DMS153 treated with DMSO at 0.1 percent for 48 hours (cell line): ENCODE results near the gene IRF4.

ENCODE experiments used
- DNase-seq: peaks from one replicate; lab custom pipeline; 2025; ENCODE audit not compliant: unreplicated experiment; lab: John Stamatoyannopoulos, UW

Gene IRF4

DNA sequence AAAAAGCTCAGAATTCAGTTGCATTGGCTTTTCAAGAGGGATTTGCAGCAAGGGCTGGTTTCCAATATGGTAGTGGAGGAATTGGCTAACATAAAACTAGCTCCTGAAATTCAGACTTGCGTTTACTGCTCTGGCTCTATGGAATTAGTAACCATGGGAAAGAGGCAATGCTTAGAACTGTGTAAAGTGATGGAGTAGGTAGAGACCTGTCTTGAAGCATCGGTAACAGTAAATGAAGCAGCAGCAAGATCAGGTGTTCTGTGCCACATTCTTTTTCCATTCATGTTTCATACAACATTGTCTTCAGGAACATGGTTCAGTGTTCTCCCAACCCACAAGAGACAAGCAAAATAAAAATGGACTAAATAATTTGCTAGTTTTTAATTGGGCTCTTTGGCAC, 6.5 kb downstream of the IRF4 start:
- DNase-seq = no peak

DNA sequence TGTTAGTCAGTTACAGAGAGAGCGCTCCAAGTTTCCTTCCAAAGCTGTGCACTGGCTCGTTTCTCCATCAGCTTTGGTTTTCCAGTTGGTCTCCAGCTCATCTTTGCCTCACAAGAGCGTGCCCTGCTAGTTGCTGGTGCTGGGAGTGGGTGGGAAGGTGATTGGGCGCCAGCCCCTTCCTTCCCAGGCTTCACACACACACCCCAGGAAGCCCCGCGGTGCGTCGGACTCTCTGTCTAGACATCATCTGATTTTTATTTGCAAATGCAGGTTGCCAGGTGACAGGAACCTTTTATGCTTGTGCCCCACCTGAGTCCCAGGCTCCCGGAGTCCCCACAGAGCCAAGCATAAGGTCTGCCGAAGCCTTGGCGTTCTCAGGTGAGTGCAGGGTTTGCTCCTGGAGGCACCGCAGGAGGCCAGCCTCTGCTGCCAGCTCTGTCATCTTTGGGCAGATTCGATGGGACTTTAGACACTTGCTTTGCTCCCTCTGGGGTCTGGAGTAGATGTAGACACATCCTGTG, 7.1 kb downstream of the IRF4 start:
- no peak for DNase-seq

DNA sequence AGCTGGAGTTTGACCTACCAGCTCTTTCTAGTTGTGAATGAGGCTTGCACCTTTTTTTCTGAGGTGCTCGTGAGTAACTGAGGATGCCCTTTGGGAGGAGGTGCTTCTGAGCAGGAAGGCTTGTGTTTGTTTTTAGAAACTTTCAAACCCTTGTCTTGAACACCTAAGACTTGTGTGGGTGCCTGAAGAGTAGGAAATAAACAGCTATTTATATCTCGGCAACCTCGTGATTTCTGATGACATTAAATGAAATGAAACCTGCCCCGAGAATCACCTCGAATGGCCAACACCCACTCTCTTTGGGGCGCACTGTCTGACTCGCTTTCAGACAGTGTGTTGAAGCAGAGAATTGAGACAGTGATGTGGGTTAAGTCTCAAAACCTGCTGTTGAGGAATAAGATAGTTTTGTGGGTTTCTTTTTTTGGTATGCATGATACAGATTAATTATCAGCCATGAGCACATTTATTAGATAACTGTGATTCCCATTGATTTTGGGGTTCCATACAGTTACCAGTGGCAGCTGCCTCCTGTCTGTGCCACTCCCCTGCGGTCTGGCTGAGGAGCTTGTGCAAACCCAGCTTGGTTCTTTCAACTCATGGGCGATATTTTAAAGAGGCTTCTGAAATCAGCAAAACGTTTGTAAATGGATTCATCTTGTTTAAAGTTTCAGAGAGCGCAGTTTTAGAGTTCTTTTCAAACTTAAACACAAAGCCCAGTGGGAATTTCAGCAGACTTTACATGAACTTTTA, 8.4 kb downstream of the IRF4 start:
- no peak for DNase-seq

DNA sequence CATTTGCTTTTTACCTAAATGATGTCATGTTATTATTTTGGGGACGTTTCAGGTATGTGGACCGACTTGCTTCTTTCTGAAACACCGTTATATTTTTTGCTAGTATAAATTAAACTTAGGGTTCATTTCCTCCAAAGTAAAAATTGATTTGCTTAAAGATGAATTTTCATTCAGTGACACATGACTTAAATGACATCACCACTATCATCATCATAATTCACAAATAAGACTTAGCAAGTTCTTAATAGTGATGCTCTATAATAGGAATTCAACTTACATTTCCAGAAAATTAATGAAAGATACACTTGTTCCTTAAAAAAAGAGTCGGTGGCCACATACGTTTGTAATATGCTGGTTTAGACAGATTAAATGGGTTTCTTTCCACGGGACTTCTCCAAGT, 9.3 kb downstream of the IRF4 start:
- no peak for DNase-seq

DNA sequence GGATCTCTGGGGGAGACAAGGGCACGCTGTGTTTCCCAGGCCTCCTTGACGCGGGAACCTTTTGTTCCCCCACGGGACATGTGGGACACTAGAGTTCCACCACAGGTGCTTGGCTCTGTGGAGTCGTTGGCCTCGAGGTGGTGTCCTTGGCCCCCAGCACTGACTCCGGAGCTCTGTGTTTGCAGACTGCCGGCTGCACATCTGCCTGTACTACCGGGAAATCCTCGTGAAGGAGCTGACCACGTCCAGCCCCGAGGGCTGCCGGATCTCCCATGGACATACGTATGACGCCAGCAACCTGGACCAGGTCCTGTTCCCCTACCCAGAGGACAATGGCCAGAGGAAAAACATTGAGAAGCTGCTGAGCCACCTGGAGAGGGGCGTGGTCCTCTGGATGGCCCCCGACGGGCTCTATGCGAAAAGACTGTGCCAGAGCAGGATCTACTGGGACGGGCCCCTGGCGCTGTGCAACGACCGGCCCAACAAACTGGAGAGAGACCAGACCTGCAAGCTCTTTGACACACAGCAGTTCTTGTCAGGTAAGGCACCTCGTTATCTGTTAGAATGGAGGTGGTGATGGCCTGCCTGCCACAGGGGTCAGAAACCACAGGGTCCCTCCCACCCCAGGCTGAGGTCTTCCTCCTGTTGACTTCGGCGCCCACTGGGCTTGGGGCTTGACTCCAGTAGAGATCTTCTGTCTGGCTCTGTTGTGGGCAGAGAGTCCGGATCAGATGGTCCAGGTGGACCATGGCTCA, 9.9 kb downstream of the IRF4 start:
- DNase-seq = no peak

DNA sequence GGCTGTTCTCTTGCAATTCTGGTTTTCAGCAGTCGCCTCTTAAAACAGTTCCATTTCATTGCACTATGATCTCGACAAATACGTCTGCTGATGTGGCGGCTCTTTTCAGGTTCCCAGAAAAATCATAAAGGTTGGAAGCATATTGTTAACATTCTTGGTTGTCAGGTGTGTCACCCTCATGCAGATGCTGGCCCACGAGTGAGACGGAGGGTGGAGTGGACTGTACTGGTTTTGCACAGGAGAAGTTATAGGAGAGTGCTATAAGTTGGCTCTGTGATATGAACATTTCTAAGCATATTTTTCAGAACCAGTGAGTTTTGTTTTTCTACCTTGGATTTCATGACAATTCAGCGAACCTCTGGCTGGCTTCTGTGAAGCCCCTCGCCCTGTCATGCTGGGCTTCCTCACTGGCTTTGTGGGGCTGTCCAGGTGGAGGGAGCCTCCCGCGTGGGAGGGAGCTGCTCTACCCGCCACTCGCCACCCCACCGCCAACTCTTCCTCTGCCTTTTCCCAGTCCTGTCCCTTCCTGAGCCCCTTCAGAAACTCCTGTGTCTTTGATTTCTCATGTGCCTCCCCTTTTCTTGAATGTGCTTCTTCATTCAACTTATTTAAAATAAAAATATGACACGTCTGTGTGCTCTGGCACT, 10.6 kb downstream of the IRF4 start:
- DNase-seq = no peak

DNA sequence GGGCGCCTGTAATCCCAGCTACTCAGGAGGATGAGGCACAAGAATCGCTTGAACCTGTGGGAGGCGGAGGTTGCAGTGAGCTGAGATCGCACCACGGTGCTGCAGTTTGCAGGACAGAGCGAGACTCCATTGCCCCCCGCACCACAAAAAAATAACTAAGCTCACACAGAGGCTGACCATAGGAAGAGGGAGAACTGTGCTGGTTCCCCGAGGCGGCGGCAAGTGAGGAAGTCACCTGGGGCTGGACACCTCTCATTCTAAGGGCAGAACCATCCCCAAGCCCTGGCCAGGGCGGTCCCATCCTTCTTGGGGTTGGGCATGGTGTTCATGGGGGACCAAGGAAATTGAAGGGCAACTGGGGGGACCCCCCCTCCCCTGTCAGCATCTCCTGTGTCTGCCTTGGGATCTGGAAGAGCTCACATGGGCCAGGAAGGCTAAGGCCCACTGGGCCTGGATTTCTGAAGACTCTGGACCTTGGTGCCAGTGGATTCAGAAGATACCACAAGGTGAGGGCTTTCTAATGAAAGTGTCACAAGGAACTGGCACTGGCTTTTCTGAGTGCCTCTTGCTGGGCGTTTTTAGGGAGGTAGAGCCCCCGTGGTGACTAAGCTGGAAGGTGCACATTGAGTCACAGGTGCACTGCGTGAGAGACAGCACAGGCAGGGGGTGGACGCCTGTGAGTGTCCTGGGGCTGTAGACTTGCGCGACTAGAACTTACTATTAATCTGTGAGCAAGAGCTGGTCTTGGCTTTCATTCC, 11.5 kb downstream of the IRF4 start:
- no peak for DNase-seq

DNA sequence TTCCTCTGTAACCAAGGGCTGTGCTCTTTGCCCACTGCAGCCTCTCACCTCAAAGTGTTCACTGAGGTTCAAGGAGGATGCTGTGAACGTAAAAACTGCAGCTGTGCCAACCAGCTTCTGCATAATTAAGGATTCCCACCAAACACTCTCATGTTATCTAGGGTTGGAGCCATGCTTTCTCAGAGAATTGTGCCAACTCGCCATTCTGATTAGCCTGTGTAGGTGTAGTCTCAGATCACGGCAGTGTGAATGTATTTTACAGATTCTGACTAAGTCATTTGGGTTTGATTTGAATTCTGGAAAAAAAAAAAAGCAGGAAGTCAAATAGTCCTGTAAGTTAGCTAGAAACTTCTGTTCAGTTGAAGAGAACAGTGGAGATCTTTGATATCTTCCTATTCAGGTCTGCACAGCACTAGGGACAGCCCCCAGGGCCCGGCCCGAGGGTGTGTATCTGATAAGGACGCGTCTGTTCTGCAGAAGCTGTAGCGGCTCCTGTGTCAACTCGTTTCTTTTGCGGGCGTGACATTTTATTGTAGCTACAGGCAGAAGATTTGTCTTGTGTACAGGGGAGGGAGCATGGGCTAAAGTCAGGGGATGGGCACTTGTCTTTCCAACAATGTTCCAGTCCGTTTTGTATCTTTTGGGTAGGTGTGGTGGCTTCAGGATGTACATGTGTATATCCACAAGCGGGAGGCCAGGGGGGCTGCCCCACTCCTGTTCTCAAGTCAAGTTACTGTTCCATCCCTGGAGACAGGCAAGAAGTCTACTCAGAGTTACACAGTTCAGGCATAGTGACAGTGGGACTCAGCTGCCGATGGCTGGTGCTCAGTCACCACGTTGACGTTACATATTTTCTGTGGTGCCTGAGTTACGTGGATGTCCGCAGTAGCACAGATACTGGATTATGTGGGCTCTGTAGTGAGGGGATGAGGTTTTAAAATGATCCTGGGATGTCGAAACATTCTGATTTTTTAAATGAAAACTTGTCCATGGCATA, 12.4 kb downstream of the IRF4 start:
- no peak for DNase-seq

DNA sequence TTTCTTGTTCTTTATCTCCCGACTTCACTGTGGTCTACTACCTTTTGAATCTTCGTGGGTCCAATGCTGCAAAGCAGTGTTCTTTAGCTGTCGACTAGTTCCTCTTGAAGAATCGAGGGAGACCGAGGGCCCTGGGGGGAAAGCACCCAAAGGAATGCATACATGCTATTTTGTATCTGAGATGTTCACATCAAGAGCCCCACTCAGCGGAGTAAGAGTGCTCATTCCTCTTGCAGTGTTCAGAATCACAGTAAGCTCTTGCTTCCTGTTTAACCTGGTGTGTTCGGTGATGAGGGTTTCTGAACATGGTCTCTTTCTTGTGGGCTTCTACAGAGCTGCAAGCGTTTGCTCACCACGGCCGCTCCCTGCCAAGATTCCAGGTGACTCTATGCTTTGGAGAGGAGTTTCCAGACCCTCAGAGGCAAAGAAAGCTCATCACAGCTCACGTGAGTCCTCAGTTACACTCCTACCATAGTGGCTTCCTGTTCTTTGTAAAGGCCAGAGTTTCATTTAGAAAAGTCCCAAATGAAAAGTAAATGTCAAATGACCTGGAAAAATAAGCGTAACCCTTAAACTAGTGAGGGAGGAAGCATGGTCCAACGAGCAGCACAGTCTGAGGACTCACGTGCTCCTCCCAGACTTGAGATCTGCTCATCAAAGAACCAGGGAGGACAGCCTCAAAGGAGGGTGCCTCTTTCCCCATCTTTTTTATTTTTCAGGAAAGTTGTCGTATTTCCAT, 13.3 kb downstream of the IRF4 start:
- no peak for DNase-seq

DNA sequence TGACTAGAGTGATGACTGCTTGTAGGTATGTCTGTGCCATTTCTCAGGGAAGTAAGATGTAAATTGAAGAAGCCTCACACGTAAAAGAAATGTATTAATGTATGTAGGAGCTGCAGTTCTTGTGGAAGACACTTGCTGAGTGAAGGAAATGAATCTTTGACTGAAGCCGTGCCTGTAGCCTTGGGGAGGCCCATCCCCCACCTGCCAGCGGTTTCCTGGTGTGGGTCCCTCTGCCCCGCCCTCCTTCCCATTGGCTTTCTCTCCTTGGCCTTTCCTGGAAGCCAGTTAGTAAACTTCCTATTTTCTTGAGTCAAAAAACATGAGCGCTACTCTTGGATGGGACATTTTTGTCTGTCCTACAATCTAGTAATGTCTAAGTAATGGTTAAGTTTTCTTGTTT, 16.6 kb downstream of the IRF4 start:
- DNase-seq = no peak

DNA sequence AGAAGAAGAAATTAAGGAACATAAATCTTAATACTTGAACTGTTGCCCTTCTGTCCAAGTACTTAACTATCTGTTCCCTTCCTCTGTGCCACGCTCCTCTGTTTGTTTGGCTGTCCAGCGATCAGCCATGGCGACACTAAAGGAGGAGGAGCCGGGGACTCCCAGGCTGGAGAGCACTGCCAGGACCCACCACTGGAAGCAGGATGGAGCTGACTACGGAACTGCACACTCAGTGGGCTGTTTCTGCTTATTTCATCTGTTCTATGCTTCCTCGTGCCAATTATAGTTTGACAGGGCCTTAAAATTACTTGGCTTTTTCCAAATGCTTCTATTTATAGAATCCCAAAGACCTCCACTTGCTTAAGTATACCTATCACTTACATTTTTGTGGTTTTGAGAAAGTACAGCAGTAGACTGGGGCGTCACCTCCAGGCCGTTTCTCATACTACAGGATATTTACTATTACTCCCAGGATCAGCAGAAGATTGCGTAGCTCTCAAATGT, 17.1 kb downstream of the IRF4 start:
- DNase-seq = no peak

DNA sequence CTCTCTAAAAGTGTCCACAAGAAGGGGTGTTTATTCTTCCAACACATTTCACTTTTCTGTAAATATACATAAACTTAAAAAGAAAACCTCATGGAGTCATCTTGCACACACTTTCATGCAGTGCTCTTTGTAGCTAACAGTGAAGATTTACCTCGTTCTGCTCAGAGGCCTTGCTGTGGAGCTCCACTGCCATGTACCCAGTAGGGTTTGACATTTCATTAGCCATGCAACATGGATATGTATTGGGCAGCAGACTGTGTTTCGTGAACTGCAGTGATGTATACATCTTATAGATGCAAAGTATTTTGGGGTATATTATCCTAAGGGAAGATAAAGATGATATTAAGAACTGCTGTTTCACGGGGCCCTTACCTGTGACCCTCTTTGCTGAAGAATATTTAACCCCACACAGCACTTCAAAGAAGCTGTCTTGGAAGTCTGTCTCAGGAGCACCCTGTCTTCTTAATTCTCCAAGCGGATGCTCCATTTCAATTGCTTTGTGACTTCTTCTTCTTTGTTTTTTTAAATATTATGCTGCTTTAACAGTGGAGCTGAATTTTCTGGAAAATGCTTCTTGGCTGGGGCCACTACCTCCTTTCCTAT, 17.9 kb downstream of the IRF4 start:
- no peak for DNase-seq

DNA sequence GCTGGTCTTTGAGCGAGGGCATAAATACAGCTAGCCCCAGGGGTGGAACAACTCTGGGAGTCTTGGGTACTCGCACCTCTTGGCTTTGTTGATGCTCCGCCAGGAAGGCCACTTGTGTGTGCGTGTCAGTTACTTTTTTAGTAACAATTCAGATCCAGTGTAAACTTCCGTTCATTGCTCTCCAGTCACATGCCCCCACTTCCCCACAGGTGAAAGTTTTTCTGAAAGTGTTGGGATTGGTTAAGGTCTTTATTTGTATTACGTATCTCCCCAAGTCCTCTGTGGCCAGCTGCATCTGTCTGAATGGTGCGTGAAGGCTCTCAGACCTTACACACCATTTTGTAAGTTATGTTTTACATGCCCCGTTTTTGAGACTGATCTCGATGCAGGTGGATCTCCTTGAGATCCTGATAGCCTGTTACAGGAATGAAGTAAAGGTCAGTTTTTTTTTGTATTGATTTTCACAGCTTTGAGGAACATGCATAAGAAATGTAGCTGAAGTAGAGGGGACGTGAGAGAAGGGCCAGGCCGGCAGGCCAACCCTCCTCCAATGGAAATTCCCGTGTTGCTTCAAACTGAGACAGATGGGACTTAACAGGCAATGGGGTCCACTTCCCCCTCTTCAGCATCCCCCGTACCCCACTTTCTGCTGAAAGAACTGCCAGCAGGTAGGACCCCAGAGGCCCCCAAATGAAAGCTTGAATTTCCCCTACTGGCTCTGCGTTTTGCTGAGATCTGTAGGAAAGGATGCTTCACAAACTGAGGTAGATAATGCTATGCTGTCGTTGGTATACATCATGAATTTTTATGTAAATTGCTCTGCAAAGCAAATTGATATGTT, 19.2 kb downstream of the IRF4 start:
- DNase-seq = no peak

DNA sequence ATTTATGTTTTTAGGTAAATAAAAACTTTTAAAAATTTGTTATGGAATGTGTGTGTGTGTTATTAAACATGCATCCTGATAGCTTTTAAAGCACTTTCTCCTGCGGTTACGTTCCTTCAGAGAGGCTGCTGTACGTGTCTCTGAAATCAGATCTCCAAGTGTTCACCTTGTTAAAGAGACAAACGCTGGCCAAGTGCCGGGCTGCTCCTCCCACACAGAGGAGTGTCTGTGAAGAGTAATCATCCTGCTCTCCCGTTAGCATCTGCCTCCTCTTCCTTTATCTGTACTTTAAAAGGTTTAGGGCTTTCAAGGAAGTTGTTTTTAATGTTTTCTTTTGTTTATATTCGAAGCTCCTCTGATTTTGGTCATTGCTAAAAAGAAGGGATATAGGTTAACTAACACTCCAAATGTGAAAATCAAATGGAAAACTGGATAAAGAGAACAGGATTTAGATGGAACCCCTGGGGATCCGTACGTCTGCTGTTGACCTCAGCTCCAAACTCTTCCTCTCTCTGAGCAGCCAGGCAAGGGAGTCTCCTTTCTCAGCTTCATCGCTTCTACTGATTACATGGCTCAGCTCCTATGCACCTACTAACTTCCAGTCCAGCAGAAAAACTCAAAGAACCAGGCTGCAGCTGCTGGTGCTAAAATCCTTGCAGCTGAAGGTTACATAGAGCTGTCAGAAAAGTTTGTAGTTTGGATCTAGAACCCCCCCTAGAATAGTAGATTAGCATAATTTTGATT, 20.0 kb downstream of the IRF4 start:
- no peak for DNase-seq

DNA sequence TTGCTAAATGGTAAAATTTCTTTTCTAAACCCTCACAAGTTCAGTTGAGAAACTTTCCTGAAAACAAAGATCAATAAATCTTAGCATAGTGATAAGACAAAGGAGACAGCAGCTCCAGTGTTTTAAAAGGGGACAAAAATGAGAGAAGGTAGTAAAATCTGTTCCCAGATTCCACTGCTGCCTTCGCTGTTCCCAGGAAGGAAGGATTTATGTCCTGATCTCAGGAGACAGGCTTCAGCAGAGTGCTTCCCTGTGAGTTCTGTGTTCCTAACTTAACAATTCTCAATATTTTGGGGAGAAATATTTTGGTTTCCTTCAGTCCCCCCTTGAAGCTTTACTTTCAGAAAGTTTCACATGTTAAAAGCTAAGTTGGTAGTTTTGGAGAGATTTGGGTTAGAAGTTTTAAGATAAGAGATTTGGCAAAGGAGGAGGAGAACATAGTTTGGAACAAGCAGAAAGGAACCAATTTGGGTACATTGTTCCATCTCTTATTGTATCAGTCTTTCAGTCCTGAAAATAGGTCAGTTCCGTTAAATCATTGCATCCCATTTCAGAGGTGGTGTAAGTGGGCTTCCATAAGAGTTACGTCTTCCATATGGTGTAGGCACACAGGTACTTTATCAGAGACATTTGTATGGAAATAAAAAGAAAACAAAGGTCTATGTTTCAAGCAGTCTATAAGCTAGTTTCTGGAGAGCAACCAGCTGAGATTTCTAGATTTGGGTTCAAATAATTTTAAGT, 20.8 kb downstream of the IRF4 start:
- no peak for DNase-seq

DNA sequence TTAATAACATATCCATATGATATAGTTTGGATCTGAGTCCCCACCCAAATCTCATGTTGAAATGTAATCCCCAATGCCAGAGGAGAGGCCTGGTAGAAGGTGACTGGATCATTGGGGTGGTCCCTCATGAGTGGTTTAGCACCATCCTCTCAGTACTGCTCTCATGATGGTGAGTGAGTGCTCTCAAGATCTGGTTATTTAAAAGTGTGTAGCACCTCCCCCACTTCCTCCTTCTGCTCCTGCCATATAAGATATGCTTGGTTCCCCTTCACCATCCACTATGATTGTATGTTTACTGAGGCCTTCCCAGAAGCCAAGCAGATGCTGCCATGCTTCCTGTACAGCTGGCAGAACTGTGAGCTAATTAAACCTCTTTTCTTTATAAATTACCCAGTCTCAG, 22.9 kb downstream of the IRF4 start:
- DNase-seq = no peak
